GM20431 (cell line): ENCODE data around the gene CHCHD1.
"Not testable (repeated sequence)": the region's sequence is repeated elsewhere in the genome, so short reads cannot be mapped to it uniquely, and the experiment has no call there.

ENCODE experiments used
- in situ Hi-C: fragments of 300-500 bp; cut with MseI, MboI; formaldehyde crosslinking; loops from one replicate; pipeline ENCODE4 v1.15.0; 2020; ENCODE audit warnings: low sequenced_read_pairs; ENCODE audit not compliant: unreplicated experiment

Gene CHCHD1

DNA sequence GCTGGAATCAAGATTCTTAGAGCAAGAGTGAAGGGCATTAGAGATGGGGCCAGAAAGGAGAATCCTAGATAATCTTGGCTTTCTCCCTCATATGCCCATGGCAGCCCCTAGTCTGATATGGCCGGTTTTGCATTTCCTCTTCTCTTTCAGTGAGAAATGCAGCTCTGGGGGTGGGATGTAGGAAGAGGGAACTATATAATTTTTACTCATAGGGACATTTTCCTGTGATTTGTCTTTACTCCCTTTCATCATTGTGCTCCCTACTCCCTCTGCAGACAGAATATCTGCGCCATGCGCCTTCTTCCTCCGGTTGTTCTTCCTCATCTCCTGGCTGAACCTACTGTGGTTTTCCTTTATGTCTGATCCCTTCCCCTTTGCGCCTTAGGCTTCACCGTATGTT is 16.8 kb upstream of the CHCHD1 start:
- in situ Hi-C loops = no loop called here

DNA sequence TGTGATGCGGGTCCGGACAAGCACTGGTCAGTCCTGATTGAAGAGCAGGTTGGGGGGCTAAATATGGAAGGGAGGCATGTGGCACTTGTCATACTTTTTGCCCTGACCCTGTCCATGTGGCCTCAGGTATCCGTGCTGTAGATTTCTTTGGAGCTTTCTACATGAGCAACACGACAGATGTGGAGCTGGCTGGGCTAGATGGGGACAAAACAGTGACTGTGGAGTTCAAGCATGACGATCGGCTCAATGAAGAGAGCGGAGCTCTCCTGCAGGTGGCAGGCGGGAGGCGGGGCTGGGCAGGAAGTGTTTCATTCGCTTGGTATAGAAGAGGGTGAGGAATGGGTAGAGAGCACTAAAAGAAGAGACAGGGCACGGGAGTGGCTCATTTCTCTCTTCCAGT is 13.0 kb upstream of the CHCHD1 start:
- in situ Hi-C loops = no loop called here

DNA sequence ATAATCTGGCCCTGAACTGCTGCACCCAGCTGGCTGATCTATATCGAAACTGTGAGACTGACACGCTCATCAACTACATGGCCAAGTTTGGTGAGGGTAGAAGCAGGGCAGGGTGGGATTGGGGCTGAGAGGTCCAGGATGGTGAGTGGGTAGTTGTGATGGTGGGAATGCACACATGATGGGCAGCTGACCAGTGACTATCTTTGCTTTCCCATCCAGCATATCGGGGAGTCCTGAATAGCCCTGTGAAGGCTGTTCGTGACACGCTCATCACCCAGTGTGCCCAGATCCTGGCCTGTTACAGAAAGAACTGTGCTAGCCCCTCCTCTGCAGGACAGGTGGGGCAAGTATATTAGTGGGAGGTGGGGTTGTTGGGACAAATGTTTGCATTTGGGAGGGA is 12.5 kb upstream of the CHCHD1 start:
- in situ Hi-C loops = no loop called here

DNA sequence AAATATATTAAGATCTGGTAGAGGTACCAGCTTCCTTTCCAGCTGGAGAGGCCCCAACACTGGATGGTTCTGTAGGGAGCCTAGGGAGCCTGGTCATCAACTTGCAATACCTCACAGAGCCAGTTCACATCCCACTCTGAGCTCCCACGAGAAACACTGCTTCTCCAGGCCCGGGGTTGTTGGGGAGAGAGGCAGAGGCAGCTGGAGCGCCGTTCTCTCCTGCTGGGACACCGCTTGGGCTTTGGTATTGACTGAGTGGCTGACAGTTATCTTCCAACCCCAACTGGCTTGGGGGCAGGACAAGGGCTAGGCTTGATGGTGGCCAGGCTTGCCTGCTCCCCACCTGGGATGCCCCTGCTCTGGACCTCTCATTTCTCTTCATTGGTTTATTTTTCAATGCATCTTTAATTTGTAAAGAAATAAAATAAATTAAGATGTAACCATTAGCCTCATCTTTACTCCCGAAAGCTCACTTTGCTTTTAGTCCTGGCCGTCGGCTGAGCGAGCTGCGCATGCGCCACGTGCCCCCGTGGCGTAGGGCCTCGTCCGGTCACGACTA is 10.0 kb upstream of the CHCHD1 start:
- in situ Hi-C loops = no loop called here

DNA sequence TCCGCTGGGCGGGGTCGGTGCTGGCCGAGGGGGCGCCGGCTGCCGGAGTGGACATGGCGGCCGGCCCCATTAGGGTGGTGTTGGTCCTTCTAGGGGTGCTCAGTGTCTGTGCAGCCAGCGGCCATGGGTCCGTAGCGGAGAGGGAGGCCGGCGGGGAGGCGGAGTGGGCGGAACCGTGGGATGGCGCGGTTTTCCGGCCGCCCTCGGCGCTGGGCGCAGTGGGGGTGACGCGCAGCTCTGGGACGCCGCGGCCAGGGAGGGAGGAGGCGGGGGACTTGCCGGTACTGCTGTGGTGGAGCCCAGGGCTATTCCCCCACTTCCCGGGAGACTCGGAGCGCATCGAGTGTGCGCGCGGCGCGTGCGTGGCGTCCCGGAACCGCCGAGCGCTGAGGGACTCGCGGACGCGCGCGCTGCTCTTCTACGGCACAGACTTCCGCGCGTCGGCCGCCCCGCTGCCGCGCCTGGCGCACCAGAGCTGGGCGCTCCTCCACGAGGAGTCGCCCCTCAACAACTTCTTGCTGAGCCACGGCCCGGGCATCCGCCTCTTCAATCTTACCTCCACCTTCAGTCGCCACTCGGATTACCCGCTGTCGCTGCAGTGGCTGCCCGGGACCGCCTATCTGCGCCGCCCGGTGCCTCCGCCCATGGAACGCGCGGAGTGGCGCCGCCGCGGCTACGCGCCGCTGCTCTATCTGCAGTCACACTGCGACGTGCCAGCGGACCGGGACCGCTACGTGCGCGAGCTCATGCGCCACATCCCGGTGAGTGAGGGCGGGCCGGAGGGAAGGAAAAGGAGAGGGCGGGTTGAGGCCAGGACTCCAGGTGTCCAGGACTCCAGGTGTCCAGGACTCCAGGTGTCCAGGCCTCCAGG is 9.3 kb upstream of the CHCHD1 start:
- in situ Hi-C loops = no loop called here

DNA sequence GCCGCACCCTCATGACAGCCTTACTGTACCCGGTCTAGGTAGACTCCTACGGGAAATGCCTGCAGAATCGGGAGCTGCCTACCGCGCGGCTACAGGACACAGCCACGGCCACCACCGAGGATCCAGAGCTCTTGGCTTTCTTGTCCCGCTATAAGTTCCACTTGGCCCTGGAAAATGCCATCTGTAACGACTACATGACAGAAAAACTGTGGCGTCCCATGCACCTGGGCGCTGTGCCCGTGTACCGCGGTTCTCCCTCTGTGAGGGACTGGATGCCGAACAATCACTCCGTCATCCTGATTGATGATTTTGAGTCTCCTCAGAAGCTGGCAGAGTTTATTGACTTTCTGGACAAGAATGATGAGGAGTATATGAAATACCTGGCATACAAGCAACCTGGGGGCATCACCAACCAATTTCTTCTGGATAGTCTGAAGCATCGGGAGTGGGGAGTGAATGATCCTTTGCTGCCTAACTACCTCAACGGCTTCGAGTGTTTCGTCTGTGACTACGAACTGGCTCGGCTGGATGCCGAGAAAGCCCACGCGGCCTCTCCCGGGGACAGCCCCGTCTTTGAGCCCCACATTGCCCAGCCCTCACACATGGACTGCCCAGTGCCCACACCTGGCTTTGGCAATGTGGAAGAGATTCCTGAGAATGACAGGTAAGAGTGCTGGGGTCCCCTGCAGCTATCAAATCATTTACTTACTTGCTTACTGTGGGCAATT is 8.5 kb upstream of the CHCHD1 start:
- in situ Hi-C loops = no loop called here

DNA sequence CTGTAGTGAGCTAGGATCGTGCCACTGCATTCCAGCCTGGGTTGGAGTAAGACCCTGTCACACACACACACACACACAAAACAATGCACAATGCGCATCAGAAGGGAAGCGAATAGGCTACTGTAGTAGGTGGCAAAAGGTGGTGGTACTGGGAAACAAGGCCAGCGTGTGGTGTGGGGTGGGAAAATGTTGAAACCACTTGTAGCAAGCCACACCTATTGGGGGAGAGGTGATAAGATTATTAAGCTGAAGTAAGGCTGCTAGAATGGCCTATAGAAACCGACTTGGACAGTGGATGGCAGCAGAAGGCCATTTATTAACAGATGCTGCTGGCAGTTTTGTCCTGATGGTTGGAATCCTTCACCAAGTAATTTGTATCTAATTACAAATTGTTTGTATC is 7.2 kb upstream of the CHCHD1 start:
- in situ Hi-C loops = no loop called here

DNA sequence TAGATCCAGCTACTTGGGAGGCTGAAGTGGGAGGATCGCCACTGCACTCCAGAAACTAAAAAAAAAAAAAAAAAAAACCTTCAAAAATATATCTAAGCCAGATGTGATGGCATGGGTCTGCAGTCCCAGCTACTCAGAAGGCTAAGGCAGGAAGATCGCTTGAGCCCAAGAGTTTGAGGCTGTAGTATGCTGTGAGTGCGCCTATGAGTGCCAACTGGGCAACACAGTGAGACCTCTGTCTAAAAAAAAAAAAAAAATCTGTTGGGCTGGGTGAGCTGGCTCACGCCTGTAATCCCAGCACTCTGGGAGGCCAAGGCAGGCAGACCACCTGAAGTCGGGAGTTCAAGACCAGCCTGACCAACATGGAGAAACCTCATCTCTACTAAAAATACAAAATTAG is 2.8 kb upstream of the CHCHD1 start:
- in situ Hi-C loops = no loop called here

DNA sequence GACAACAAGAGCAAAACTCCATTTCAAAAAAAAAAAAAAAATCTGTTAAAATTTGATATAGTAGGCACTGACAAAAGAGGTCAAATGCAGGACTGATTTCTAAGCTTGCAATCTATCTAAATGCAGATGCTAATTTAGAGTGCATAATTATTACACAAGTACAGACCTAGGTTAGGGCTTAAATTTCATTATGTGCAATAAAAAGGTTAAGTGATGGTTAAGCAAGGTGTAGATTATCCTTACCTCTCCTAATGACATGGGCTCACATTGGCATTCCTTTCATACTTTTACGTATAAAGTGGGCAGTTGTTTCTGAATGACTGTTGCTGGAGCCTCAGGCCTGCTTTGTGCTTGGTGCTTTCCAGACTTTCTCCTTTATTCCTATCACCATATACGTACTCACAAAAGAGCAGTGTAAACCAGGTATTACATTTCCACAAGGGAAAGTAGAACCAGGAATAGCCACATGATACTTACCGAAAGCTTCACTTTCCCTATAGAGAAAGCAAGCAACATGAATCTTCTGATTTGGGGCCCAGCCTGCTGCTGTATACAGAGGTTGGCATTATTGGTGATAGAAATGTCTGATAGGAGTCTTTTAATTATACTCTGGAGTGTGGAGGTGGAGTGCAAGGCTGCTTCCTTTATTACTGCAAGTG is 2.2 kb upstream of the CHCHD1 start:
- in situ Hi-C loops = no loop called here

DNA sequence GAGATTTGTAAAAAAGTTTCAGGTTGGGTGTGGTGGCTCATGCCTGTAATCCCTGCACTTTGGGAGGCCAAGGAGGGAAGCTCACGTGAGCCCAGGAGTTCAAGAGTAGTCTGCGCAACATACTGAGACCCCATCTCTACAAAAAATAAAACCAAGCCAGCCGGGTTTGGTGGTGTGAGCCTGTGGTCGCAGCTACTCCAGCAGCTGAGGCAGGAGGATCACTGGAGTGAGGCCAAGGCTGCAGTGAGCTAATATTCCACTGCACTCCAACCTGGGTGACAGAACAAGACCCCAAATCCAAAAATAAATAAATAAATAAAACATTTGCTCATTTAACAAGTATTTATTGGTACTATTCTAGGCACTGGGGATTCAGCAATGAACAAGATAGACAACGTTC is 1.5 kb upstream of the CHCHD1 start:
- in situ Hi-C loops = no loop called here

DNA sequence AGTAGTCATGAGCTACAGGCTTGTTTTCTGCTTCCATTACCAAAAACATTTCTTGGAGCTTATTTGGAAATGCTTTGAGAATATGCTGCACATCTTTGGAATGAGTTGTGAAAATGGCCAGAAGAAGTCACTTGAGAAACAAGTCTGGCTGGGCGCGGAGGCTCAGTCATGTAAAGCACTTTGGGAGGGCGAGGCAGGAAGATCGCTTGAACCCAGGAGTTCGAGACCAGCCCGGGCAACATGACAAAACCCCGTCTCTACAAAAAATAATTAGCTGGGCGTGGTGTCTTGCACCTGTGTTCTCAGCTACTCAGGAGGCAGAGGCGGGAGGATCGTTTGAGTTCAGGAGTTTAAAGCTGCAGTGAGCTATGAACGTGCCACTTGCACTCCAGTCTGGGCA is 882 bp upstream of the CHCHD1 start:
- in situ Hi-C loops = no loop called here

DNA sequence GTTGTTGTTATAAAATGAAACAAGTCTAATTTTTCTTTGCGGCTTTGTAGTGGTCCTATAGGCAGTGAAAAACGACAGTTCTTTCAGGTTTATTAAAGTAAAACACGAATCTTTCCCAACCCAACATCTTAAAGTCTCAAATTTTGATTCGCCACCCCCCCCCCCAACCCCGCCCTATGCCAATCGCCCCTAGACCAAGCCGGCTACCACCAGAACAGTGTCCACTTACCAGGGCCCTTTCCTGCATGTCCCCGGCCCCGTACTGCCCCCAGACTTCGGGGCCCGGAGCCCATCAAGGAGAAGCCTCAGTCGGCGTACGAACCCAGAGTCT is 335 bp upstream of the CHCHD1 start:
- in situ Hi-C loops = no loop called here

DNA sequence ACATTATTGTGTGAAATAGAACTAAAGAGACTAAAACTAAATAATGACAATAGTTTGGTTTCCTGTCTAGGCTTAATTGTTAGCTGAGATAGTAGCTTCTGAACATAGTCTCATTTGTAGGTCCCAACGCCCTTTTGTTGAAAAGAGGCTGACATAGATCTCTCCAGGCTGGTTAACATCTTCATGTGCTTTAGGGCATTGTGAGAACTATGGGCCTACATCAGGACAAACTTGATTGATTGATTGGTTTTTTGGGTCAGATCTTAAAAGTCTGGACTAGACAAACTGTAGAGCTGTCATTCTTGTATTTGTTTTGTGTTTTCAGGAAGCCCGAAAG is 869 bp downstream of the CHCHD1 start:
- in situ Hi-C loops = no loop called here

DNA sequence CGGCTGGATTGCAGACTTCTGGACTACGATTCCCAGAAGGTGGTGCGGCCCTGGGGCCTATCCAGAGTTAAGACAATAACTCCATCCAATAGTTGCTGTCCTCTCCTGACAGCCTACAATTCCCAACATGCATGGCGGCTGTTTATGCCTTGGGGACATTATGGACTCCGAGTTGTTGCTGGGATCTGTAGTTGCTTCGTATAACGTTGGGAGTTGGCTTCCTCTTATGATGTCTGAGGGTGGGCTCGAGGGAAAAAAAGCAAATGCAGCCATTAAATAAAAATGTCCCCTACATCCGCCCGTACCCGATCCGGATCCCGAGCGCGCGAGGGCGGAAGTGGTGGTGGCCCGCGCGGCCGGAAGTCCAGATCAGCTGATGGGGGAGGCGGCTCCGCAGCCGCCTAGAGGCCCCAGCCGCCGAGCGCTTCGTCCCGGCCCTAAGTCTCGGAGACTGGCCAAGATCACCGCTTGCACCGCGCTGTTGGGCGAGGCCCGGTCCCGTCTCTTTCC is 3.4 kb downstream of the CHCHD1 start, which contains the start of gene ZSWIM8:
Gene ZSWIM8 (plus strand): TSS at position 396 of the 510 bp plus-strand sequence. CDS start 273 bp downstream, outside the sequence.
- in situ Hi-C loops = no loop called here

DNA sequence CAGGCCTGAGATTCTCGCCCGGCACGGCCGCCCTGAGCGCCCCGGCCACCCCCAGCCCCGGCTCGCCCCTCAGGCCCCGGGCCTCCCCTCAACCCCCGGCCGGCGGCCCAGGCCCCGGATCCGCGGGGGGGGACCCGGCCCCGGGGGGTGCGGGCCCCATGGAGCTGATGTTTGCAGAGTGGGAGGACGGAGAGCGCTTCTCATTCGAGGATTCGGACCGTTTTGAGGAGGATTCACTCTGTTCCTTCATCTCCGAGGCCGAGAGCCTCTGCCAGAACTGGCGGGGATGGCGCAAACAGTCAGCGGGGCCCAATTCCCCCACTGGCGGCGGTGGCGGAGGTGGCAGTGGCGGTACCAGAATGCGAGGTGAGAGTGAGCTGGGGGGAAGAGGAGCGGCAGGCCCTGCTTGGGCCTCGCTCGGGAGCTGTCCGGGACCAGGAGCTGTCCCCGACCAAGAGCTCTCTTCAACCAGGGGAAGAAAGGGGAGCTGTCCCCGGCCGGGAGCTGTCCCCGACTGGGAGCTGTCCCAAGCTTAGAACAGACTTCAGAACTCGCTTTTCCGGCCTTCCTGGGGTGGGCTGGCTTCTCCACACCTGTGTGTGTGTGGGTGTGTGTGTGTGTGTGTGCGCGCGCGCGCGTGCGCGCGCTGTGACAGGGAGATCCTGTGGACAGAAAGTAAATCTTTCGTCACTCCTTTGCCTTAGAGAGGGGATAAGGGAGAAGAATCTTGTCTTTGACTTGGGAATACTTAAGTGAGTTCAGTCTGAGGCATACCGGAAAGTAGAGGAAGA is 4.1 kb downstream of the CHCHD1 start:
- in situ Hi-C loops = no loop called here

DNA sequence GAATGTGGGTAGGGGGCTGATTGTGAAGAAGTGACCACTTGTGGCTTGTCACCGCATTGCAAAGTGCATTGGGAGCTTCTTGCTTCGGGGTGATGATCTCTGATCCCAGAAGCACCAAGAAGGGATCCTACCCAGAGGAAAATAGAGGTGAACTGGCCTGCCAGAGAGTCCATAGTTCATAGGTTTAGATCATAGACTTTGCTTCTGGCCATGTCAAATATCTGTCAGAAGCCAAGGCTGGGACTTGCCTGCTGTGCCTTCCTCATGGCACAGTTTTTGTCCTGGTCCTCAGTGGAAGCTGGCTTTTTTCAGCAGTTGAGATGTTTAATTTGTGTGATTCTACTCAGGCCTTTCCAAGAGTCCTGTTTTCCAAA is 4.7 kb downstream of the CHCHD1 start:
- in situ Hi-C loops = no loop called here

DNA sequence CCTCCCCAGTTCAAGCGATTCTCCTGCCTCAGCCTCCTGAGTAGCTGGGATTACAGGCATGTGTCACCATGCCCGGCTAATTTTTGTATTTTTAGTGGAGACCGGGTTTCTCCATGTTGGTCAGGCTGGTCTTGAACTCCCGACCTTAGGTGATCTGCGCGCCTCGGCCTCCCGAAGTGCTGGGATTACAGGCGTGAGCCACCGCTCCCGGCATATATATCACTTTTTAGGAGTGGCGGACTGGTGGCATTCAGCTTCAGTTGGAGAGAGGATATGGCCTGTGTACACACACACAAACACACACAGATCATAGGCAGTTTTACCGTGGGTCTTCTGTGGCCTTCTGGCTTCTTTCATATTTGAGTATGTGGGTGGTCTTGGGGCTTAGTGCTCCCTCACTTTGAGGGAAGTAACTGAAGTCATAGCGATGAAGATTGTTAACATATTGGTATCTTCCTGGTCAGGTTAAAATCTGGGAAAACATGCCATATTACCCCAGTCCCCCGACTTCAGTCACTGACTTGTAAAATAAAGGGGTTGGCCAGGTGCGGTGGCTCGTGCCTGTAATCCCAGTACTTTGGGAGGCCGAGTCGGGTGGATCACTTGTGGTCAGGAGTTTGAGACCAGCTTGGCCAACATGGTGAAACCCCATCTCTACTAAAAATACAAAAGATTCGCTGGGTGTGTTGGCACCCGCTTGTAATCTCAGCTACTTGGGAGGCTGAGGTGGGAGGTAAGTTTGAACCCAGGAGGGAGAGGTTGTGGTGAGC is 5.4 kb downstream of the CHCHD1 start:
- in situ Hi-C loops = not testable (repeated sequence)

DNA sequence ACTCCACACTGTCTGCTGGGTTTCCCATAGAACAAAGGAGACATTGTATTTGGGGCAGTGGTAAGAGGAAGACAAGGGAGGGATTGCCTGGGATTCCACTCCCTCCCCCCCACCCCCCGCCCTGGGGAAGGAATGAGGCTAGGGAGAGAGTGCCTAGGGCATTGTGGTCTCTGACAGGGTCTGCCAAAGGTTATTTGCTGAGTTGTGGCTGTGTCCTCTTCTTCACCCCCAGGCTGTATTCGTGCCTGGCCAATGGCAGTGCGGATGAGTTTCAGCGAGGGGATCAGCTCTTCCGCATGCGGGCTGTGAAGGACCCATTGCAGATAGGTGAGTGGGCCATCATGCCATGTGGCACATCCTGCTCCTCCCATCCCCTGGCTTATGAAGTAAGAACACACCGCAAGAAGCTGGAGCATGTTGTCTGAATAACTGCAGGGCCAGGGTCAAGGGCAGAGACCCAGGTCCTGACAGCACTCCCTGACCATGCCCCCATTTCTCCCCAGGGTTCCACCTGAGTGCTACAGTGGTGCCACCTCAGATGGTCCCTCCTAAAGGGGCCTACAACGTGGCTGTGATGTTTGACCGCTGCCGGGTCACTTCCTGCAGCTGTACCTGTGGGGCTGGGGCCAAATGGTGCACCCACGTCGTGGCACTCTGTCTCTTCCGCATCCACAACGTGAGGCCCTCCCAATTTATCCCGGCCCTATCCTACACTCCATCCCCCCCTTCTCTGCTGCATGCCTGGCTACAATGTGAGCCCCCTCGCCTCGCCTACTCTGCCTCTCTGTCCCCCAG is 7.2 kb downstream of the CHCHD1 start:
- in situ Hi-C loops = no loop called here

DNA sequence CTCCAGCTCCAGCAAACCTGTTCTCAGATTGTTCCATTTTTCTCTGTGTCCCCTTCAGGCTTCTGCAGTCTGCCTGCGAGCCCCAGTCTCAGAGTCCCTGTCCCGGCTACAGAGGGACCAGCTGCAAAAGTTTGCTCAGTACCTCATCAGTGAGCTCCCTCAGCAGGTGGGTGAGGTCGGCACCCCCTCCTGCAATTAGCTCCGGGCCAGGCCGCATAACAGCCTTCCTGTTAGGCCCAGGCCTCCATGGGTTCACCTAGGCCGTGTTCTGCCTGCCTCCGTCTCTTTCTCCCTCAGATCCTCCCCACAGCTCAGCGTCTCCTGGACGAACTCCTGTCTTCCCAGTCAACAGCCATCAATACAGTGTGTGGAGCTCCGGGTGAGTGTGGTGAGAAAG is 7.8 kb downstream of the CHCHD1 start:
- in situ Hi-C loops = no loop called here
